Astrocyte of the spinal cord (primary cell): ENCODE data around the gene MYBPC3.

Source experiments
- DNase-seq: peaks from one replicate; pipeline ENCODE4 v3.0.0; 2011; ENCODE audit warnings: low read depth, low spot score
- H3K4me3 ChIP-seq: 2 replicates; pipeline ENCODE4 v1.5.1; 2011; ENCODE audit warnings: low read depth, mild to moderate bottlenecking, low read length, moderate library complexity
- in situ Hi-C: cut with HindIII; loops from 2 replicates; pipeline ENCODE4 v1.10.0; 2017; ENCODE audit warnings: low sequenced_read_pairs
- TF ChIP-seq, protein P1 (sequence below): IDR thresholded peaks from 2 replicates; pipeline ENCODE4 v1.5.1; 2012; ENCODE audit warnings: low read depth, mild to moderate bottlenecking, low read length, inconsistent platforms

Gene MYBPC3

DNA sequence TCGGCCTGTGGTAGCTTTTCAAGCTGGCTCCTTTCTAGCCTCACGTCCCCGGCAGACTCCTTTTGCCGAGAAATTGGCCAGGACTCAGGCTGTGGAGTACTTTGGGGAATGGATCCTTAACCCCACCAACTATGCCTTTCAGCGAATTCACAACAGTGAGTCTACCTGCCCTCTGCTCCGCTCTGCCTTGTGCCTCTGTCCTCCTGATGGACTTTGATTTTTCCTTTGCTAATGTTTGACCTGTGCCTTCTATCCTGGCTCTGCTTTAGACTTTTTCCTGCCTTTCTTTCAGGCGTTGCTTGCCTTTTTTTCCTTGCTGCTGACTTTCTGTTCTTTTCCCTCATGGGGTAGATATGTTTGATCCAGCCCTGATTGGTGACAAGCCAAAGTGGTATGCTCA is 70.0 kb downstream of the MYBPC3 start:
- DNase-seq: no peak
- H3K4me3 ChIP-seq: no peak overlapping the region
- in situ Hi-C loops: no loop called here
- TF ChIP-seq, protein P1, sequence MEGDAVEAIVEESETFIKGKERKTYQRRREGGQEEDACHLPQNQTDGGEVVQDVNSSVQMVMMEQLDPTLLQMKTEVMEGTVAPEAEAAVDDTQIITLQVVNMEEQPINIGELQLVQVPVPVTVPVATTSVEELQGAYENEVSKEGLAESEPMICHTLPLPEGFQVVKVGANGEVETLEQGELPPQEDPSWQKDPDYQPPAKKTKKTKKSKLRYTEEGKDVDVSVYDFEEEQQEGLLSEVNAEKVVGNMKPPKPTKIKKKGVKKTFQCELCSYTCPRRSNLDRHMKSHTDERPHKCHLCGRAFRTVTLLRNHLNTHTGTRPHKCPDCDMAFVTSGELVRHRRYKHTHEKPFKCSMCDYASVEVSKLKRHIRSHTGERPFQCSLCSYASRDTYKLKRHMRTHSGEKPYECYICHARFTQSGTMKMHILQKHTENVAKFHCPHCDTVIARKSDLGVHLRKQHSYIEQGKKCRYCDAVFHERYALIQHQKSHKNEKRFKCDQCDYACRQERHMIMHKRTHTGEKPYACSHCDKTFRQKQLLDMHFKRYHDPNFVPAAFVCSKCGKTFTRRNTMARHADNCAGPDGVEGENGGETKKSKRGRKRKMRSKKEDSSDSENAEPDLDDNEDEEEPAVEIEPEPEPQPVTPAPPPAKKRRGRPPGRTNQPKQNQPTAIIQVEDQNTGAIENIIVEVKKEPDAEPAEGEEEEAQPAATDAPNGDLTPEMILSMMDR: no peak
